Heart right ventricle (tissue), 16 donors: ENCODE measurements around the gene RGS7. TPM values are rescaled to one million over a fixed set of nuclear protein-coding genes. Genes with fewer than 3 reads are reported as not detected.

Source experiments
- ATAC-seq, 8 donors: fragments of 200-7000 bp; cut with Tn5 transposase; one replicate each; pipeline ENCODE4 v1.9.1; 2020; ENCODE audit warnings: mild to moderate bottlenecking in 8 of 8, moderate library complexity in 8 of 8, moderate number of reproducible peaks in 1 of 8
- DNase-seq, 2 donors: peaks; one replicate each; pipeline ENCODE4 v3.0.0-alpha.2; 2020
- H3K27ac ChIP-seq, 10 donors: fragments of 200-600 bp; sonication (generic) in 2 of 10; one replicate each; pipeline versions ENCODE4 v1.5.0 to v1.8.0; 2020 to 2022; ENCODE audit warnings: mild to moderate bottlenecking in 3 of 10
- H3K27me3 ChIP-seq, 7 donors: fragments of 200-600 bp; one replicate each; pipeline ENCODE4 v1.8.0; 2021 to 2022; ENCODE audit warnings: mild to moderate bottlenecking in 2 of 7
- H3K36me3 ChIP-seq, 9 donors: fragments of 200-600 bp; sonication (generic) in 1 of 9; one replicate each; pipeline versions ENCODE4 v1.5.0 to v1.8.0; 2020 to 2022; ENCODE audit warnings: mild to moderate bottlenecking in 2 of 9
- H3K4me1 ChIP-seq, 9 donors: fragments of 200-600 bp; sonication (generic) in 1 of 9; one replicate each; pipeline versions ENCODE4 v1.5.0 to v1.8.0; 2020 to 2022; ENCODE audit warnings: mild to moderate bottlenecking in 4 of 9
- H3K4me3 ChIP-seq, 10 donors: fragments of 200-600 bp; sonication (generic) in 2 of 10; one replicate each; pipeline versions ENCODE4 v1.5.0 to v1.8.0; 2020 to 2022; ENCODE audit warnings: mild to moderate bottlenecking in 7 of 10, moderate library complexity in 2 of 10
- H3K9me3 ChIP-seq, 11 donors: fragments of 200-600 bp in 10 of 11; sonication (generic) in 2 of 11; one replicate each; pipeline versions ENCODE4 v1.5.0 to v1.8.0; 2013 to 2022; ENCODE audit warnings: mild to moderate bottlenecking in 2 of 11, control low read depth in 1 of 11, moderate library complexity in 1 of 11
- CTCF ChIP-seq, 9 donors: fragments of 200-600 bp; sonication (generic) in 2 of 9; IDR thresholded peaks; one replicate each; pipeline versions ENCODE4 v1.5.0 to v1.8.0; 2021 to 2022; ENCODE audit warnings: antibody characterized with exemption in 9 of 9, mild to moderate bottlenecking in 5 of 9, moderate library complexity in 1 of 9
- WGBS, 2 donors: extraction: QIAGEN DNeasy Blood & Tissue Kit; methylation state at CpG; one replicate each; pipeline ENCODE4 v1.1.7; 2013; ENCODE audit warnings: inconsistent platforms in 1 of 2; 5-methylcytosine and 5-hydroxymethylcytosine counted together
- intact Hi-C, 10 donors: fragments of 100-400 bp; cut with DNase I; formaldehyde crosslinking; loops; one replicate each; pipeline versions ENCODE4 v1.11.1 to v1.14.2; 2022
- polyA plus RNA-seq, 2 donors: library from polyadenylated mRNA; stranded (reverse); fragments of 200-250 nt; gene quantifications; one replicate each; pipeline ENCODE4 v1.2.3, GENCODE V29; 2013
- total RNA-seq, 10 donors: library from RNA; stranded (reverse); fragmentation: NEBNext Ultra II Directional in 3 of 10; extraction: Animal tissue kit (Norgen Biotek cat#: 25700) in 3 of 10; gene quantifications; one replicate each; pipeline versions ENCODE4 v1.2.1 to v1.2.4, GENCODE V29; 2021 to 2023
- donor health status: Arrhythmogenic right ventricular cardiomyopathy.
- donor health status: ischemic (EF 13 %, LVEDD 7.1; RV severe dilation, severe dysfunction).
- donor health status: healthy with polysubstance abuse.
- donor health status: DM: no; HTN: yes; CAD: no.
- donor health status: DM: no; HTN: no; CAD: no.
- donor health status: ischemic (EF 25% LVEDD 6.9; RV normal size, moderate dysfunction).
- donor health status: ischemic (EF 25% LVEDD 5.7; RV mildly dilated, moderate dysfunction).
- donor health status: healthy.
- donor health status: DM: yes; HTN: yes; CAD: no.
- donor health status: Ischemic cardiomyopathy.
- donor health status: ischemic (EF 35%, LVEDD 5.7; RV mildly dilated, moderate dysfunction).
- donor health status: nonischemic (EF 11% LVEDD 7.7; RV severe dilation, severe dysfunction).
- donor health status: DM: yes; HTN: yes; CAD: no.
- donor health status: PGD.
- donor health status: ischemic (EF 29% LVEDD 5.4; RV normal size, mild dysfunction).
- donor health status: nonischemic (EF 23%, LVEDD 6.1; RV moderate dilation, normal function).

Gene RGS7
- total and polyA plus RNA-seq, 12 donors: not detected

DNA sequence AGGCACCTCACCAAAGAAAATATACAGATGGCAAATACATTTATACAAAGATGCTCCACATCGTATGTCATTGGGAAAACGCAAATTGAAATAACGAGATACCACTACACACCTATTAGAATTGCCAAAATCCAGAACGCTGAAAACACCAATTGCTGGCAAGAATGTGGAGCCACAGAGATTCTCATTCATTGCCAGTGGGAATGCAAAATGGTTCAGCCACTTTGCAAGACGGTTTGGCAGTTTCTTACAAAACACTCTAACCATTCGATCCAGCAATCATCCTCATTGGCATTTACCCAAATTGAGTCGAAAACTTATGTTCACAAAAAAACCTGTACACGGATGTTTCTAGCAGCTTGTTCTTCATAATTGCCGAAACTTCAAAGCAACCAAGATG lies 521.7 kb downstream of the RGS7 start:
- intact Hi-C loops: no loop called here
- no peak overlapping the region for H3K27ac ChIP-seq
- no peaks in the 10 kb centered on the region for H3K36me3 ChIP-seq
- 87 to 88% methylated on average over 9 of the region's 9 CpGs for WGBS, 2 donors
- H3K27me3 ChIP-seq: no peaks in the 10 kb centered on the region
- no peak for DNase-seq
- no peak for ATAC-seq
- peaks cover 0 to 6% (median 0%) of the 10 kb centered on the region in 11 donors for H3K9me3 ChIP-seq
- no peaks in the 10 kb centered on the region for H3K4me1 ChIP-seq
- no peak overlapping the region for H3K4me3 ChIP-seq
- no peak for TF ChIP-seq CTCF (IDR thresholded peaks at IDR 0.05)

DNA sequence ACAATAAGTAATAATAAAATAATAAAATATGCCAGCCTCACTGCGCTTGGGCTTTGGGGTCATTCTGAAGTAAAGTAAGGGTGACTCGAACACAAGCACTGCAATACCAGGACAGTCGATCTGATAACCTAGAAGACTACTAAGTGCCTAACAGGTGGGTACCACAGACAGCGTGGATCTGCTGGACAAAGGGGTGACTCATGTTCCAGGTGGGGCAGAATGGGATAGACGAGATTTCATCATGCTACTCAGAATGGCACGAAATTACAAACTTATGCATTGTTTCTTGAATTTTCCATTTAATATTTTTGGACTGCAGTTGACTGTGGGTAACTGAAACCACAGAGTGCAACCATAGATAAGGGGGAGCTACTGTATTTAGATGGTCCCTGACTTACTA lies 523.9 kb downstream of the RGS7 start:
- 83 to 90% methylated on average over 6 of the region's 6 CpGs for WGBS, 2 donors
- H3K27ac ChIP-seq: no peak overlapping the region
- no peaks in the 10 kb centered on the region for H3K4me1 ChIP-seq
- peaks cover 0 to 4% (median 0%) of the 10 kb centered on the region in 11 donors for H3K9me3 ChIP-seq
- DNase-seq (no peak), ATAC-seq (no peak)
- no peaks in the 10 kb centered on the region for H3K36me3 ChIP-seq
- no peak overlapping the region for H3K4me3 ChIP-seq
- no peaks in the 10 kb centered on the region for H3K27me3 ChIP-seq
- TF ChIP-seq CTCF (IDR thresholded peaks at IDR 0.05): no peak
- intact Hi-C loops: no loop called here

GRCh38 chr1:240831922-240832321 lies 525.1 kb downstream of the RGS7 start:
- intact Hi-C loops: no loop called here
- H3K27ac ChIP-seq: no peak overlapping the region
- DNase-seq: no peak

GRCh38 chr1:240831191-240831631 lies 525.8 kb downstream of the RGS7 start:
- no peak overlapping the region for H3K4me3 ChIP-seq
- intact Hi-C loops: no loop called here
- 49 to 51% methylated on average over 3 of the region's 3 CpGs for WGBS, 2 donors
- DNase-seq (no peak), ATAC-seq (no peak)
- no peaks in the 10 kb centered on the region for H3K27me3 ChIP-seq
- no peaks in the 10 kb centered on the region for H3K36me3 ChIP-seq
- peaks cover 0 to 4% (median 0%) of the 10 kb centered on the region in 11 donors for H3K9me3 ChIP-seq
- H3K27ac ChIP-seq: no peak overlapping the region
- no peaks in the 10 kb centered on the region for H3K4me1 ChIP-seq
- TF ChIP-seq CTCF (IDR thresholded peaks at IDR 0.05): no peak

More at GRCh38 chr1:240831922-240832321, 525.1 kb downstream of the RGS7 start:
- no peaks in the 10 kb centered on the region for H3K36me3 ChIP-seq
- H3K27me3 ChIP-seq: no peaks in the 10 kb centered on the region
- H3K4me1 ChIP-seq: no peaks in the 10 kb centered on the region
- no peak overlapping the region for H3K4me3 ChIP-seq
- WGBS, 2 donors: 40 to 43% methylated on average over 3 of the region's 3 CpGs
- peaks cover 0 to 4% (median 0%) of the 10 kb centered on the region in 11 donors for H3K9me3 ChIP-seq
- TF ChIP-seq CTCF (IDR thresholded peaks at IDR 0.05): no peak
- ATAC-seq: no peak
